ENCODE measurements around the gene STAB2. TPM values are rescaled to one million over a fixed set of nuclear protein-coding genes. Genes with fewer than 3 reads are reported as not detected.

STAB2 gene
- total and polyA plus RNA-seq, 7 experiments from 2014 or later: not detected

DNA sequence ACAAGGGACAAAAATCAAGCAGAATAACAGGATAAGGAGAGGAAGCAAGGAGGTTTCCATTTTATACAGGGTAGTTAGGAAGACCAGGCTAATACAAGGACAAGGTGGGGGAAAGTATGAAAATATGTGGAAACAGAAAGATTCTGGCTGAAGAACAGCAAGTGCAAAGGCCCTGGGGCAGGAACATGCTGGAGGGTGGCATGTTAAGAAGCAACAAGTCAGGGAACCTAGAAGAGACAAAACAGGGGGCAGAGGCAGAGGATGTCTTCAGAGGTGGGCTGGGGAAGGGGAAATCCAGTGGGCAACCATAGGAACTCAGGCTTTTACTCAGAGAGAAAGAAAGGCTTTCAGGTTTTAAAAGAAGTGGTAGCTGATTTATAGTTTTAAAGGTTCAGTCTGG lies 199.1 kb downstream of the STAB2 start:
- H3K27ac Mint-ChIP-seq: no peak overlapping the region
- ChIA-PET POLR2A (no interaction called here), CTCF (interaction anchor here (0.8 kb wide), 1 partner anchor 11 kb away, joined by 3 read pairs; no protein-coding TSS in a partner anchor)

DNA sequence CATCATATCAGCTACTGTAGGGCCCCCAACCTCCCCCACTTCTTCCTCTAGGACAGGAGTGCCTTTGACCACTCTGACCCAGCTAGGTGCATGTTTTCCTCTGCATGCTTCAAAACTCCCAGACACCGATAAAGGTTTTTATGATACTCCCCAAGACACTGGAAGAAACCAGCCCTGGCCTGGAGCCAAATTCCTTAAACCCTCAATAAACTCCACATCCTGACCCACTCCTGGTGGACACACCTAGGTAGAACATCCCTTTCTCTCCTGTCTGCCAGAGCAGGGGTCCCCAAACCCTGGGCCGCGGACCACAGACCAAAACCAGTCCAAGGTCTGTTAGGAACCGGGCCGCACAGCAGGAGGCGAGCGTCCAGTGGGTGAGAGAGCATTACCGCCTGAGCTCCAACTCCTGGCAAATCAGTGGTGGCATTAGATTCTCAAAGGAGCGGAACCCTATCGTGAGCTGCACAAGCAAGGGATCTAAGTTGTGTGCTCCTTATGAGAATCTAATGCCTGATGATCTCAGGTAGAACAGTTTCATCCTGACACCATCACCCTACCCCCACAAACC lies 204.4 kb downstream of the STAB2 start:
- no peaks in the 10 kb centered on the region for H3K27me3 ChIP-seq (ENCODE audit: control insufficient read depth in 2 of 2, insufficient read depth in 2 of 2, low read length in 2 of 2)
- ATAC-seq (no peak), DNase-seq (no peak)
- intact Hi-C loops (cut with micrococcal nuclease): no loop called here
- H3K4me1 ChIP-seq (ENCODE audit: control insufficient read depth in 2 of 2, insufficient read depth in 2 of 2, low read length in 2 of 2): no peaks in the 10 kb centered on the region
- no peak overlapping the region for H3K4me3 ChIP-seq (ENCODE audit: low read length)
- no peak overlapping the region for H3K4me3 Mint-ChIP-seq
- peaks cover 0 to 31% (median 0%) of the 10 kb centered on the region in 3 experiments for H3K36me3 ChIP-seq (ENCODE audit: control insufficient read depth in 2 of 3, insufficient read depth in 3 of 3, low read length in 3 of 3)
- CTCF ChIA-PET: no interaction called here
- POLR2A ChIA-PET: no interaction called here
- no peaks in the 10 kb centered on the region for H3K9me3 ChIP-seq (ENCODE audit: control insufficient read depth in 2 of 3, low read length in 3 of 3)
- H3K27ac Mint-ChIP-seq: no peak overlapping the region
- H3K27me3 Mint-ChIP-seq: no peaks in the 10 kb centered on the region
- H3K36me3 Mint-ChIP-seq: peaks cover 4 to 37% (median 17%) of the 10 kb centered on the region in 5 donors
- H3K27ac ChIP-seq (ENCODE audit: low read depth, low read length): no peak overlapping the region
- no peaks in the 10 kb centered on the region for H3K9me3 Mint-ChIP-seq
- peaks cover 0 to 3% (median 0%) of the 10 kb centered on the region in 7 donors for H3K4me1 Mint-ChIP-seq

More for the DNA sequence above, 199.1 kb downstream of the STAB2 start:
- DNase-seq (no peak), ATAC-seq (no peak)
- H3K27me3 ChIP-seq (ENCODE audit: control insufficient read depth in 2 of 2, insufficient read depth in 2 of 2, low read length in 2 of 2): no peaks in the 10 kb centered on the region
- H3K27me3 Mint-ChIP-seq: no peaks in the 10 kb centered on the region
- no peaks in the 10 kb centered on the region for H3K9me3 ChIP-seq (ENCODE audit: control insufficient read depth in 2 of 3, low read length in 3 of 3)
- peaks cover 0 to 1% (median 0%) of the 10 kb centered on the region in 11 donors for H3K9me3 Mint-ChIP-seq
- peaks cover 0 to 14% (median 0%) of the 10 kb centered on the region in 3 experiments for H3K36me3 ChIP-seq (ENCODE audit: control insufficient read depth in 2 of 3, insufficient read depth in 3 of 3, low read length in 3 of 3)
- H3K27ac ChIP-seq (ENCODE audit: low read depth, low read length): no peak overlapping the region
- H3K4me3 Mint-ChIP-seq: no peak overlapping the region
- H3K36me3 Mint-ChIP-seq: peaks cover 2 to 44% (median 28%) of the 10 kb centered on the region in 5 donors
- no peaks in the 10 kb centered on the region for H3K4me1 Mint-ChIP-seq
- intact Hi-C loops (cut with micrococcal nuclease): no loop called here
- H3K4me1 ChIP-seq (ENCODE audit: control insufficient read depth in 2 of 2, insufficient read depth in 2 of 2, low read length in 2 of 2): no peaks in the 10 kb centered on the region
- H3K4me3 ChIP-seq (ENCODE audit: low read length): no peak overlapping the region

DNA sequence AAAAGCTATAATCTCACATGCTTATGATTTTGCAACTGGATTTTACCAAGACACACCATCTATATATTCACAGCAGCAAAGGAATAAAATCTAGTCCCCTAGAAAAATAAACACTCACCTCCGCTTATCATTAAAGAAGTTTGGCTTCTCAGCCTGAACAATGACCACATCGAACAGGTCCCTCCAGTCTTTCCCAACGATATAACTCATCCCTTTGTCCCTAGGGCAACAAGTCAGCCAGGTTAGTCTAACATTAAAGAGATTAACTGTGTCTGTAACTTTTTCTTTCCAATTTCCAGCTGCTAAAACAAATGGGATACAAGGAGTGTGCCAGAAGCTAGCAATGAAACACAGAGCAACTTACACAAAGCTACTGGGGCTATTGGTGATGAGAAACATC lies 206.0 kb downstream of the STAB2 start:
- no peak for ATAC-seq
- DNase-seq: no peak
- no peaks in the 10 kb centered on the region for H3K4me1 ChIP-seq (ENCODE audit: control insufficient read depth in 2 of 2, insufficient read depth in 2 of 2, low read length in 2 of 2)
- H3K9me3 Mint-ChIP-seq: no peaks in the 10 kb centered on the region
- no peak overlapping the region for H3K4me3 ChIP-seq (ENCODE audit: low read length)
- H3K27ac Mint-ChIP-seq: no peak overlapping the region
- H3K4me3 Mint-ChIP-seq: no peak overlapping the region
- H3K36me3 Mint-ChIP-seq: peaks cover 4 to 51% (median 27%) of the 10 kb centered on the region in 5 donors
- peaks cover 0 to 3% (median 0%) of the 10 kb centered on the region in 7 donors for H3K4me1 Mint-ChIP-seq
- no peaks in the 10 kb centered on the region for H3K27me3 Mint-ChIP-seq
- peaks cover 0 to 36% (median 0%) of the 10 kb centered on the region in 3 experiments for H3K36me3 ChIP-seq (ENCODE audit: control insufficient read depth in 2 of 3, insufficient read depth in 3 of 3, low read length in 3 of 3)
- POLR2A ChIA-PET: no interaction called here
- no peaks in the 10 kb centered on the region for H3K27me3 ChIP-seq (ENCODE audit: control insufficient read depth in 2 of 2, insufficient read depth in 2 of 2, low read length in 2 of 2)
- no peaks in the 10 kb centered on the region for H3K9me3 ChIP-seq (ENCODE audit: control insufficient read depth in 2 of 3, low read length in 3 of 3)
- H3K27ac ChIP-seq (ENCODE audit: low read depth, low read length): no peak overlapping the region
- CTCF ChIA-PET: no interaction called here
- intact Hi-C loops (cut with micrococcal nuclease): no loop called here

DNA sequence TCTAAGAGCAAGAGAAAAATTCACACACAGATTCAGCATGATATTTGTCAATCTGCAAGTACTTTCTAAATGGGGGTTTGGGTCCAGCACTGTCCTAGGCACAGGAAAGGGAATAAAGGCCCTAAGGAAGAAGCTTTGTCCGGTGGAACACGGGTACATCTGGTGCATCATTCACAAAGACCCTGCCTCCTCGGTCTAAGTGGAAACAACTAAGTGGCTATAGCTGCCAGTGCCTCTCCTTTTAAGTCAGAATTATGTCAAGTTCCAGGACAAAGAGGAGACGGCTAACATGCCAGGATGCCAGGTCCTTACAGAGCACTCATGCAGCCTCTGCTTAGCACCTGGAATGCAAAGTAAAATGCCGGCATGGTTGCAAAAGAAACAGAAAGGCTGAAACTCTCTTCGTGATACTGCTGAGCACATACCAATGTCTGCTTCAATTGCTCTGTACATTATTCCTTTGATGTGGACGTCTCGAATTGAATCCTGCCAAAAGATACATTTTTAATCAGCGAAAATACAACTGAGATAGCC lies 206.5 kb downstream of the STAB2 start:
- Mint-ChIP-seq H3K4me1 (peaks cover 0 to 3% (median 0%) of the 10 kb centered on the region in 7 donors), H3K36me3 (peaks cover 4 to 56% (median 27%) of the 10 kb centered on the region in 5 donors), H3K4me3 (no peak overlapping the region), H3K9me3 (no peaks in the 10 kb centered on the region), H3K27me3 (no peaks in the 10 kb centered on the region), H3K27ac (no peak overlapping the region)
- no peaks in the 10 kb centered on the region for H3K4me1 ChIP-seq (ENCODE audit: control insufficient read depth in 2 of 2, insufficient read depth in 2 of 2, low read length in 2 of 2)
- intact Hi-C loops (cut with micrococcal nuclease): no loop called here
- POLR2A ChIA-PET: no interaction called here
- no peak for DNase-seq
- ATAC-seq: no peak
- CTCF ChIA-PET: no interaction called here
- H3K36me3 ChIP-seq (ENCODE audit: control insufficient read depth in 2 of 3, insufficient read depth in 3 of 3, low read length in 3 of 3): peaks cover 0 to 36% (median 0%) of the 10 kb centered on the region in 3 experiments
- H3K27ac ChIP-seq (ENCODE audit: low read depth, low read length): no peak overlapping the region
- no peaks in the 10 kb centered on the region for H3K9me3 ChIP-seq (ENCODE audit: control insufficient read depth in 2 of 3, low read length in 3 of 3)
- no peaks in the 10 kb centered on the region for H3K27me3 ChIP-seq (ENCODE audit: control insufficient read depth in 2 of 2, insufficient read depth in 2 of 2, low read length in 2 of 2)
- H3K4me3 ChIP-seq (ENCODE audit: low read length): no peak overlapping the region

DNA sequence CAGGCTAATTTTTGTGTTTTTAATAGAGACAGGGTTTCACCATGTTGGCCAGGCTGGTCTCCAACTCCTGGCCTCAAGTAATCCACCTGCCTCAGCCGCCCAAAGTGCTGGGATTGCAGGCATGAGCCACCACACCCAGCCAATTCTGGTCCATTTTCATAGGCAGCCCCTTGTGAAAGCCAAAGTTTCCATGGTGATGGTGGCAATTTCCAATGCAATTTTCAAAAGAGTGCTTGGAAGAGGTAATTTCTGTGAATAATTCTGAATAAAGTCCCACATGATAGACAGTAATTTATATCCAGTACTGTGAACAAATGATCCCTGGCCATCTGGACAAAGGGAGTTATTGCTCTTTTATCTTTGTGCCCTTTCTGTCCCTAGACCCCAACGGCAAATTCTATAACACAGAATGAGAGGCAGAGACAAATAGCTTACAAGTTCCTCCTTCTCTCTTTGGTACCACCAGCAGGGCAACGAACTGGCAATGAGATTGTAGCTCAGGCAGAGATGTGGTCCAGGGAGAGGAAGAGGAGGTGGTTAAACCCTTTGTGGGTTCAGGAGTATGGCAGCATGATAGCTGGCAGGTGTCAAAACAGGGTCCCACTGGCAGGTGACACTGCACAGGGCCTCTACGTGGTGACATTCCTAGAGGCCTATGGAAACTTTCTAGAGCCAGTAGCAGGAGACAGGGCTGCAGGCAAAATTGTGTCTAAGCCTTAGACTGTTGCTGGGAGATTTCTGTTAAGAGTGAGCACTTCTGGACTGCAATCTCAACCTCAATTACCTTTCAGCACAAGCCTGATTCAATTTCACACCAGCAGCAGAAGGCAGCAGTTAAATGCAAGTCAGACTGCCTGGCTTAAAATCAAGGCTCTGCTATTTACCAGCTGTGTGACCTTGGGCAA lies 207.5 kb downstream of the STAB2 start:
- H3K9me3 ChIP-seq (ENCODE audit: control insufficient read depth in 2 of 3, low read length in 3 of 3): no peaks in the 10 kb centered on the region
- Mint-ChIP-seq H3K4me3 (no peak overlapping the region), H3K27ac (peak overlapping the region in 2 of 9 donors; percentile 23 to 39), H3K9me3 (peaks cover 0 to 3% (median 0%) of the 10 kb centered on the region in 11 donors), H3K27me3 (no peaks in the 10 kb centered on the region), H3K4me1 (peaks cover 0 to 5% (median 0%) of the 10 kb centered on the region in 7 donors), H3K36me3 (peaks cover 4 to 61% (median 31%) of the 10 kb centered on the region in 5 donors)
- H3K27ac ChIP-seq (ENCODE audit: low read depth, low read length): no peak overlapping the region
- DNase-seq (no peak), ATAC-seq (no peak)
- intact Hi-C loops (cut with micrococcal nuclease): no loop called here
- no peaks in the 10 kb centered on the region for H3K4me1 ChIP-seq (ENCODE audit: control insufficient read depth in 2 of 2, insufficient read depth in 2 of 2, low read length in 2 of 2)
- H3K4me3 ChIP-seq (ENCODE audit: low read length): no peak overlapping the region
- no peaks in the 10 kb centered on the region for H3K27me3 ChIP-seq (ENCODE audit: control insufficient read depth in 2 of 2, insufficient read depth in 2 of 2, low read length in 2 of 2)
- POLR2A ChIA-PET: no interaction called here
- H3K36me3 ChIP-seq (ENCODE audit: control insufficient read depth in 2 of 3, insufficient read depth in 3 of 3, low read length in 3 of 3): peaks cover 0 to 40% (median 0%) of the 10 kb centered on the region in 3 experiments
- CTCF ChIA-PET: no interaction called here

DNA sequence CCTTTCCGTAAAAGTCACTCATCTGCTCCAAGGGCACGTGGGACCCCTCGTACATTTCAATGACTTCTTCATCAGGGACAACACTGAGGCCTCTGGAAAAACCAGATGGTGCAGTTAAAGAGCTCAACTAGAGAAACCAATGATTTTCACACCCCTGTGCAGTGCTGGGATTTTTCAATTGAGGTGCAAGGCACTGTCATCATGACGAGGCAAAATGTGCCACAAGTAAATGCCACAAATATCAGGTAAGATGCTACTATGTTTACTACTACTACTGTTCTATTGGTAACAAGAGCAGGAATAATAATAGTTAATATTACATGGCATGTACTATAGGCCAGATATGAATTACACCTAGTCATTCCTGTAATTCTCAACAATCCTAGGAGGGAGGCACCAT lies 211.5 kb downstream of the STAB2 start:
- DNase-seq: no peak
- Histone ChIP-seq H3K27me3 (ENCODE audit: control insufficient read depth in 2 of 2, insufficient read depth in 2 of 2, low read length in 2 of 2) (no peaks in the 10 kb centered on the region), H3K9me3 (ENCODE audit: control insufficient read depth in 2 of 3, low read length in 3 of 3) (no peaks in the 10 kb centered on the region), H3K36me3 (ENCODE audit: control insufficient read depth in 2 of 3, insufficient read depth in 3 of 3, low read length in 3 of 3) (peaks cover 0 to 19% (median 0%) of the 10 kb centered on the region in 3 experiments), H3K4me1 (ENCODE audit: control insufficient read depth in 2 of 2, insufficient read depth in 2 of 2, low read length in 2 of 2) (no peaks in the 10 kb centered on the region), H3K4me3 (ENCODE audit: low read length) (no peak overlapping the region), H3K27ac (ENCODE audit: low read depth, low read length) (no peak overlapping the region)
- ChIA-PET POLR2A (no interaction called here), CTCF (no interaction called here)
- Mint-ChIP-seq H3K4me3 (no peak overlapping the region), H3K36me3 (peaks cover 0 to 66% (median 36%) of the 10 kb centered on the region in 5 donors), H3K4me1 (peaks cover 0 to 7% (median 0%) of the 10 kb centered on the region in 7 donors), H3K27me3 (no peaks in the 10 kb centered on the region), H3K27ac (no peak overlapping the region), H3K9me3 (peaks cover 0 to 3% (median 0%) of the 10 kb centered on the region in 11 donors)
- intact Hi-C loops (cut with micrococcal nuclease): no loop called here
- ATAC-seq: no peak
